ENCODE results near the gene ALLC. TPM values are rescaled to one million over a fixed set of nuclear protein-coding genes. Genes with fewer than 3 reads are reported as not detected.

Gene ALLC
- total and polyA plus RNA-seq, 4 donors, result 0.09 to 1.4 (median 0.74) TPM

DNA sequence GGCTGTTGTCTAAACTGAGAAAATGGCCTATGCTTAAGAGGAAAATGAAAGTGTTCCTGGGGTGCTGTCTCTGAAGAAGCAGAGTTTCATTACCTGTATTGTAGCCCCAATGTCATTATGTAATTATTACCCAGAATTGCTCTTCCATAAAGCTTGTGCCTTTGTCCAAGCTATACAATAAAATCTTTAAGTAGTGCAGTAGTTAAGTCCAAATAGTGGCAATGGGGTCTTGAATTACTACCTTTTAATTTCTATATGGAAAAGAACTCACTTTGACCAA, 13.8 kb upstream of the ALLC start:
- Histone ChIP-seq H3K27ac (ENCODE audit: low read depth in 1 of 2, low read length in 2 of 2) (no peak overlapping the region), H3K9me3 (ENCODE audit: control insufficient read depth in 4 of 4, low read length in 3 of 4) (no peaks in the 10 kb centered on the region), H3K4me1 (ENCODE audit: control insufficient read depth in 4 of 4, insufficient read depth in 4 of 4, low read length in 3 of 4) (no peaks in the 10 kb centered on the region), H3K9ac (ENCODE audit: low read depth in 1 of 2, low read length in 2 of 2) (no peak overlapping the region), H3K27me3 (ENCODE audit: control insufficient read depth in 4 of 4, insufficient read depth in 4 of 4, low read length in 3 of 4) (no peaks in the 10 kb centered on the region), H3K36me3 (ENCODE audit: control insufficient read depth in 4 of 4, insufficient read depth in 3 of 4, low read depth in 1 of 4, low read length in 3 of 4) (peaks cover 0 to 8% (median 0%) of the 10 kb centered on the region in 4 donors), H3K4me3 (ENCODE audit: low read depth in 1 of 3, low read length in 3 of 3) (no peak overlapping the region)
- DNase-seq (ENCODE audit: low spot score), result no peak
- TF ChIP-seq RAD21 (IDR thresholded peaks at IDR 0.05) (no peak), ATF3 (IDR thresholded peaks at IDR 0.05) (no peak), YY1 (IDR thresholded peaks at IDR 0.05) (no peak), HNF4G (IDR thresholded peaks at IDR 0.05) (no peak), FOXA1 (IDR thresholded peaks at IDR 0.05) (no peak), RXRA (IDR thresholded peaks at IDR 0.05) (no peak), NR2F2 (IDR thresholded peaks at IDR 0.05) (no peak), TAF1 (conservative IDR thresholded peaks at IDR 0.05) (no peak), JUND (IDR thresholded peaks at IDR 0.05) (no peak), SP1 (IDR thresholded peaks at IDR 0.05) (no peak), GABPA (IDR thresholded peaks at IDR 0.05 in 1 of 2, conservative IDR thresholded peaks at IDR 0.05 in 1 of 2) (no peak), CTCF (IDR thresholded peaks at IDR 0.05; ENCODE audit: low read depth, low read length, missing input control) (no peak)
- TF ChIP-seq, protein P1, sequence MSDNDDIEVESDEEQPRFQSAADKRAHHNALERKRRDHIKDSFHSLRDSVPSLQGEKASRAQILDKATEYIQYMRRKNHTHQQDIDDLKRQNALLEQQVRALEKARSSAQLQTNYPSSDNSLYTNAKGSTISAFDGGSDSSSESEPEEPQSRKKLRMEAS (IDR thresholded peaks at IDR 0.05), result no peak
- TF ChIP-seq, protein P2, sequence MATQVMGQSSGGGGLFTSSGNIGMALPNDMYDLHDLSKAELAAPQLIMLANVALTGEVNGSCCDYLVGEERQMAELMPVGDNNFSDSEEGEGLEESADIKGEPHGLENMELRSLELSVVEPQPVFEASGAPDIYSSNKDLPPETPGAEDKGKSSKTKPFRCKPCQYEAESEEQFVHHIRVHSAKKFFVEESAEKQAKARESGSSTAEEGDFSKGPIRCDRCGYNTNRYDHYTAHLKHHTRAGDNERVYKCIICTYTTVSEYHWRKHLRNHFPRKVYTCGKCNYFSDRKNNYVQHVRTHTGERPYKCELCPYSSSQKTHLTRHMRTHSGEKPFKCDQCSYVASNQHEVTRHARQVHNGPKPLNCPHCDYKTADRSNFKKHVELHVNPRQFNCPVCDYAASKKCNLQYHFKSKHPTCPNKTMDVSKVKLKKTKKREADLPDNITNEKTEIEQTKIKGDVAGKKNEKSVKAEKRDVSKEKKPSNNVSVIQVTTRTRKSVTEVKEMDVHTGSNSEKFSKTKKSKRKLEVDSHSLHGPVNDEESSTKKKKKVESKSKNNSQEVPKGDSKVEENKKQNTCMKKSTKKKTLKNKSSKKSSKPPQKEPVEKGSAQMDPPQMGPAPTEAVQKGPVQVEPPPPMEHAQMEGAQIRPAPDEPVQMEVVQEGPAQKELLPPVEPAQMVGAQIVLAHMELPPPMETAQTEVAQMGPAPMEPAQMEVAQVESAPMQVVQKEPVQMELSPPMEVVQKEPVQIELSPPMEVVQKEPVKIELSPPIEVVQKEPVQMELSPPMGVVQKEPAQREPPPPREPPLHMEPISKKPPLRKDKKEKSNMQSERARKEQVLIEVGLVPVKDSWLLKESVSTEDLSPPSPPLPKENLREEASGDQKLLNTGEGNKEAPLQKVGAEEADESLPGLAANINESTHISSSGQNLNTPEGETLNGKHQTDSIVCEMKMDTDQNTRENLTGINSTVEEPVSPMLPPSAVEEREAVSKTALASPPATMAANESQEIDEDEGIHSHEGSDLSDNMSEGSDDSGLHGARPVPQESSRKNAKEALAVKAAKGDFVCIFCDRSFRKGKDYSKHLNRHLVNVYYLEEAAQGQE (IDR thresholded peaks at IDR 0.05), result no peak

DNA sequence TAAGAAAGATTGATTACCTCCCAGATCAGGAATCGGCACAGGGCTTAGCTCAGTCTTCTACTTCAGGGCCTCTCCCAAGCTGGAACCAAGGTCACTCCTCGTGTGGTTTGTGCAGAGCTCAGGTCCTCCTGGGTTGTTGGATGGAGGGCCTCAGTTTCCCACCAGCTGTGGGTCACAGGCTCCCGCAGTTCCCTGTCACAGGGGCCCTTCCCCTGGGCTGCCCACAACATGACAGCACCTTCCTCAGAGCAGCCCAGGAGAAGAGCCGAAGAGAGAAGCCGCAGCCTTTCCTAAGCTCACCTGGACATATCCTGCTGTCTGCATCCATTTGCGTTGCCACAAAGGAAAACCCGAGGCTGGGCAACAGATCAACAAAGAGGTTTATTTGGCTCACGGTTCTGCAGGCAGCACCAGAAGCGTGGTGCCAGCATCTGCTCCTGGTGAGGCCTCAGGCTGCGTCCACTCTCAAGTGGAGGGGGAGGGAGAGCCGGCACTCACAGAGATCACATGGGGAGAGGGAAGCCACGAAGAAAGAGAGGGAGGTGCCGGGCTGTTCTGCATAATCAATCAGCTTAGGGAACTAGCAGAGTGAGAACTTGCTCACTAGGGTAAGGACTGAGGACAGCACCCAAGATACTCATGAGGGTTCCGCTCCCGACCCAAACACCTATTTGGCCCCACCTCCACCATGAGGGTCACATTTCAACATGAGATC, 13.0 kb upstream of the ALLC start:
- no peak for DNase-seq (ENCODE audit: low spot score)
- Histone ChIP-seq H3K36me3 (ENCODE audit: control insufficient read depth in 4 of 4, insufficient read depth in 3 of 4, low read depth in 1 of 4, low read length in 3 of 4) (peaks cover 0 to 8% (median 0%) of the 10 kb centered on the region in 4 donors), H3K27me3 (ENCODE audit: control insufficient read depth in 4 of 4, insufficient read depth in 4 of 4, low read length in 3 of 4) (no peaks in the 10 kb centered on the region), H3K9ac (ENCODE audit: low read depth in 1 of 2, low read length in 2 of 2) (no peak overlapping the region), H3K4me3 (ENCODE audit: low read depth in 1 of 3, low read length in 3 of 3) (no peak overlapping the region), H3K27ac (ENCODE audit: low read depth in 1 of 2, low read length in 2 of 2) (no peak overlapping the region), H3K9me3 (ENCODE audit: control insufficient read depth in 4 of 4, low read length in 3 of 4) (no peaks in the 10 kb centered on the region), H3K4me1 (ENCODE audit: control insufficient read depth in 4 of 4, insufficient read depth in 4 of 4, low read length in 3 of 4) (no peaks in the 10 kb centered on the region)
- 88% methylated on average over 15 of the region's 15 CpGs for WGBS
- TF ChIP-seq, protein P2 (IDR thresholded peaks at IDR 0.05), result no peak

All from liver (tissue), 9 donors.